HepG2 (cell line): ENCODE results near the gene CXXC5. TPM values are rescaled to one million over a fixed set of nuclear protein-coding genes. Genes with fewer than 3 reads are reported as not detected.

ENCODE experiments used
- CBX2 ChIP-seq, 2 experiments: fragments of 200-600 bp in 1 of 2; sonication (generic); formaldehyde crosslinking in 1 of 2; IDR thresholded peaks; 2 replicates each; pipeline versions ENCODE4 v1.7.0 to v1.8.1; 2018 to 2022; ENCODE audit warnings: low read depth in 2 of 2, low read length in 1 of 2, mild to moderate bottlenecking in 1 of 2, missing genetic modification reagents in 1 of 2
- ISL2 ChIP-seq: sonication (generic); formaldehyde crosslinking; IDR thresholded peaks from 2 replicates; pipeline ENCODE4 v1.5.0; 2020; ENCODE audit warnings: missing genetic modification reagents
- KAT7 ChIP-seq: IDR thresholded peaks from 2 replicates; pipeline ENCODE4 v1.6.1; 2018; ENCODE audit warnings: borderline replicate concordance, missing compliant biosample characterization
- MAFK ChIP-seq, 2 experiments: IDR thresholded peaks in 1 of 2; conservative IDR thresholded peaks in 1 of 2; 2 replicates each; pipeline ENCODE4 v1.6.1; 2011; ENCODE audit warnings: improper control_type of control experiment in 2 of 2, low read length in 2 of 2
- MTF1 ChIP-seq: sonication (generic); formaldehyde crosslinking; IDR thresholded peaks from 2 replicates; pipeline ENCODE4 v1.5.0; 2020; ENCODE audit warnings: missing genetic modification reagents
- NR1H2 ChIP-seq: sonication (generic); formaldehyde crosslinking; IDR thresholded peaks from 2 replicates; pipeline ENCODE4 v1.8.1; 2022; ENCODE audit warnings: low read depth, missing genetic modification reagents, borderline replicate concordance
- PREB ChIP-seq: sonication (generic); formaldehyde crosslinking; IDR thresholded peaks from 2 replicates; pipeline ENCODE4 v1.4.0; 2020; ENCODE audit warnings: missing genetic modification reagents
- RERE ChIP-seq: IDR thresholded peaks from 2 replicates; pipeline ENCODE4 v1.6.1; 2016; ENCODE audit warnings: low read depth, missing genetic modification reagents, missing compliant biosample characterization
- SALL1 ChIP-seq: sonication (generic); formaldehyde crosslinking; IDR thresholded peaks from 2 replicates; pipeline ENCODE4 v1.8.0; 2022; ENCODE audit warnings: mild to moderate bottlenecking, missing genetic modification reagents
- SRY ChIP-seq: sonication (generic); formaldehyde crosslinking; IDR thresholded peaks from 2 replicates; pipeline ENCODE4 v1.8.0; 2022; ENCODE audit warnings: mild to moderate bottlenecking, missing genetic modification reagents
- TRAFD1 ChIP-seq: sonication (generic); formaldehyde crosslinking; IDR thresholded peaks from 2 replicates; pipeline ENCODE4 v1.5.1; 2020; ENCODE audit warnings: missing genetic modification reagents, mild to moderate bottlenecking, borderline replicate concordance
- ZFY ChIP-seq: sonication (generic); formaldehyde crosslinking; IDR thresholded peaks from 2 replicates; pipeline ENCODE4 v1.4.0; 2020; ENCODE audit warnings: missing genetic modification reagents
- ZNF12 ChIP-seq: sonication (generic); formaldehyde crosslinking; IDR thresholded peaks from 2 replicates; pipeline ENCODE4 v1.5.0; 2020; ENCODE audit warnings: missing genetic modification reagents
- ZNF430 ChIP-seq: sonication (generic); formaldehyde crosslinking; IDR thresholded peaks from 2 replicates; pipeline ENCODE4 v1.9.0; 2021; ENCODE audit warnings: mild to moderate bottlenecking, missing genetic modification reagents
- polyA plus RNA-seq, 8 experiments: library from polyadenylated mRNA; depleted of rRNA in 3 of 8; stranded (reverse) in 7 of 8; unstranded in 1 of 8; fragments of >200 nt; fragmentation: Illumina TruSeq in 4 of 8; extraction: Trizol in 4 of 8; gene quantifications; 2 replicates each; pipeline versions ENCODE4 v1.2.1 to v1.2.3, GENCODE V29; 2011 to 2016; ENCODE audit warnings: low read depth in 4 of 8, missing spikeins in 1 of 8, mixed read lengths in 1 of 8; ENCODE audit not compliant: insufficient read depth in 1 of 8
- total RNA-seq, 5 experiments: library from RNA; depleted of rRNA; stranded (reverse); fragments of >200 nt; fragmentation: Illumina TruSeq; extraction: Trizol; gene quantifications; 2 replicates each; pipeline ENCODE4 v1.2.3, GENCODE V29; 2016; ENCODE audit warnings: low read depth in 1 of 5
- TF ChIP-seq, protein P1 (sequence below): sonication (generic); formaldehyde crosslinking; IDR thresholded peaks from 2 replicates; pipeline ENCODE4 v1.4.0; 2020; ENCODE audit warnings: missing genetic modification reagents
- TF ChIP-seq, protein P2 (sequence below): sonication (generic); formaldehyde crosslinking; IDR thresholded peaks from 2 replicates; pipeline ENCODE4 v1.8.0; 2022; ENCODE audit warnings: mild to moderate bottlenecking, missing genetic modification reagents, moderate library complexity

CXXC5 gene
- total and polyA plus RNA-seq, 2 of the 13 experiments (the other 11 are each of a cell fraction or from before 2014, with no cell fraction given) = 32.3 to 33.0 TPM

GRCh38 chr5:139669662-139670368, 21.7 kb downstream of the CXXC5 start (continued):
- TF ChIP-seq, protein P1, sequence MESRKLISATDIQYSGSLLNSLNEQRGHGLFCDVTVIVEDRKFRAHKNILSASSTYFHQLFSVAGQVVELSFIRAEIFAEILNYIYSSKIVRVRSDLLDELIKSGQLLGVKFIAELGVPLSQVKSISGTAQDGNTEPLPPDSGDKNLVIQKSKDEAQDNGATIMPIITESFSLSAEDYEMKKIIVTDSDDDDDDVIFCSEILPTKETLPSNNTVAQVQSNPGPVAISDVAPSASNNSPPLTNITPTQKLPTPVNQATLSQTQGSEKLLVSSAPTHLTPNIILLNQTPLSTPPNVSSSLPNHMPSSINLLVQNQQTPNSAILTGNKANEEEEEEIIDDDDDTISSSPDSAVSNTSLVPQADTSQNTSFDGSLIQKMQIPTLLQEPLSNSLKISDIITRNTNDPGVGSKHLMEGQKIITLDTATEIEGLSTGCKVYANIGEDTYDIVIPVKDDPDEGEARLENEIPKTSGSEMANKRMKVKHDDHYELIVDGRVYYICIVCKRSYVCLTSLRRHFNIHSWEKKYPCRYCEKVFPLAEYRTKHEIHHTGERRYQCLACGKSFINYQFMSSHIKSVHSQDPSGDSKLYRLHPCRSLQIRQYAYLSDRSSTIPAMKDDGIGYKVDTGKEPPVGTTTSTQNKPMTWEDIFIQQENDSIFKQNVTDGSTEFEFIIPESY (CRISPR knock-in tag) = peak; percentile 5; the same call in 1 of the 2 replicates
- TF ChIP-seq ZNF12 (CRISPR knock-in tag) = no peak
- peak; percentile 51; the same call in 1 of the 2 replicates for TF ChIP-seq SRY (CRISPR knock-in tag)
- TF ChIP-seq, protein P2, sequence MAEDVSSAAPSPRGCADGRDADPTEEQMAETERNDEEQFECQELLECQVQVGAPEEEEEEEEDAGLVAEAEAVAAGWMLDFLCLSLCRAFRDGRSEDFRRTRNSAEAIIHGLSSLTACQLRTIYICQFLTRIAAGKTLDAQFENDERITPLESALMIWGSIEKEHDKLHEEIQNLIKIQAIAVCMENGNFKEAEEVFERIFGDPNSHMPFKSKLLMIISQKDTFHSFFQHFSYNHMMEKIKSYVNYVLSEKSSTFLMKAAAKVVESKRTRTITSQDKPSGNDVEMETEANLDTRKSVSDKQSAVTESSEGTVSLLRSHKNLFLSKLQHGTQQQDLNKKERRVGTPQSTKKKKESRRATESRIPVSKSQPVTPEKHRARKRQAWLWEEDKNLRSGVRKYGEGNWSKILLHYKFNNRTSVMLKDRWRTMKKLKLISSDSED (CRISPR knock-in tag) = no peak
- TF ChIP-seq CBX2 (IDR thresholded peaks at IDR 0.05; ENCODE audit: low read depth, low read length) = no peak
- no peak for TF ChIP-seq CBX2 (CRISPR knock-in tag; IDR thresholded peaks at IDR 0.05; ENCODE audit: low read depth)
- TF ChIP-seq ZNF430 (CRISPR knock-in tag) = 0 out of 2 replicates have a peak, but pooled peaks have one; percentile 50
- no peak for TF ChIP-seq KAT7 (CRISPR knock-in tag)
- no peak for TF ChIP-seq TRAFD1 (CRISPR knock-in tag)
- TF ChIP-seq MAFK (conservative IDR thresholded peaks at IDR 0.05 in 1 of 2, IDR thresholded peaks at IDR 0.05 in 1 of 2; ENCODE audit: low read length in 2 of 2) = no peak
- 0 out of 2 replicates have a peak, but pooled peaks have one; percentile 38 for TF ChIP-seq ZFY (CRISPR knock-in tag)
- TF ChIP-seq PREB = no peak
- no peak for TF ChIP-seq MTF1 (CRISPR knock-in tag)
- no peak for TF ChIP-seq RERE (CRISPR knock-in tag)
- no peak for TF ChIP-seq NR1H2 (CRISPR knock-in tag)
- TF ChIP-seq SALL1 (CRISPR knock-in tag) = no peak; the same call in none of the 2 replicates
- TF ChIP-seq ISL2 = peak; percentile 58
